ENCODE results near the gene NBAS.

NBAS gene

DNA sequence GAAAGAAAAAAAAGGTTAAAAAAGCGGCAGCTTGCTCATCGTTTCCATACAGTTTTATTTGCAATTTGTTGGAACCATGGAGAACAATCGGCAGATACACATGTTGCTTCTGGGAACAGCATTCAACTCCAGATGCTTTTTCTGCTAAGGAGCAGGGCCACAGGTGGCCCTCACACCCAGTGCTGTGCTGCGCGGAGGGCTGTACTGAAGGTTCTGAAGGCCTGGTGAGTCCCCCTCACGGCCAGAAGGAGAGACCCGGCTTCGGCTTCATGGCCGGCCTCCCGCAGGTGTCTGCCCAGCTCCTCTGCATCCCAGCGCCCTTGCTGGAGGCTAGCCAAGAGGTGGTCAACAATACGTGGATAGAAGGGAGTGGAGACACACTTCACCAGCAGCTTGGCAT lies 394.3 kb downstream of the NBAS start:
- no peaks in the 10 kb centered on the region for H3K9me3 Mint-ChIP-seq
- H3K4me3 Mint-ChIP-seq, result no peak overlapping the region
- ATAC-seq, result no peak
- peaks cover 9% of the 10 kb centered on the region for H3K27me3 Mint-ChIP-seq
- no peak overlapping the region for H3K27ac Mint-ChIP-seq
- no peak for DNase-seq
- peaks cover 4% of the 10 kb centered on the region for H3K4me1 Mint-ChIP-seq

GRCh38 chr2:15163326-15163725 lies 397.8 kb downstream of the NBAS start:
- Mint-ChIP-seq H3K27ac (no peak overlapping the region), H3K27me3 (peaks cover 24% of the 10 kb centered on the region), H3K4me1 (peaks cover 11% of the 10 kb centered on the region), H3K9me3 (no peaks in the 10 kb centered on the region), H3K4me3 (no peak overlapping the region)
- no peak for DNase-seq
- ATAC-seq, result no peak

DNA sequence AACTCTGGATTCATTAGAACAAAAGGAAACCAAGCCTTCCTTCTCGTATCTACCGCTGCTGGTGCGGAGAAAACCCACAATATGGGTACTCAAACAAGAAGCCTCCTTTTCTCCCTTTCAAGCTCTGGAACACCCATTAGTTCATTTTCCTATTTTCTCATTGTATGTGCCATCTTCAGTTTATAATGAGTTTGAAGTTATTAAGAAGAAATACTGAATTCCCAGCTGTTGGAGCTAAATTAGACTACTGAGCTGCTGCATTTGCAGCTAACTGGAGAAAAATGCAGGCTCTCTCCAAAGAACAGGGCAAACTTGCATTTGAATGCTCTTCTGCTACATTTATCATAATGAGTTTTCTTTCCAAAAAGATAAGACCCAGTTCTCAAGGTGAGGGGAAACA lies 398.5 kb downstream of the NBAS start:
- Mint-ChIP-seq H3K27me3 (peaks cover 24% of the 10 kb centered on the region), H3K27ac (no peak overlapping the region), H3K4me3 (no peak overlapping the region), H3K9me3 (no peaks in the 10 kb centered on the region), H3K4me1 (peaks cover 11% of the 10 kb centered on the region)
- ATAC-seq (no peak), DNase-seq (no peak)

- H3K9me3 Mint-ChIP-seq, result no peaks in the 10 kb centered on the region
- H3K4me3 Mint-ChIP-seq, result no peak overlapping the region
- no peak for ATAC-seq
- DNase-seq, result no peak
- peaks cover 24% of the 10 kb centered on the region for H3K27me3 Mint-ChIP-seq
- peaks cover 22% of the 10 kb centered on the region for H3K4me1 Mint-ChIP-seq
- no peak overlapping the region for H3K27ac Mint-ChIP-seq
These were observed 400.7 kb downstream of the NBAS start for GRCh38 chr2:15160201-15160991.

DNA sequence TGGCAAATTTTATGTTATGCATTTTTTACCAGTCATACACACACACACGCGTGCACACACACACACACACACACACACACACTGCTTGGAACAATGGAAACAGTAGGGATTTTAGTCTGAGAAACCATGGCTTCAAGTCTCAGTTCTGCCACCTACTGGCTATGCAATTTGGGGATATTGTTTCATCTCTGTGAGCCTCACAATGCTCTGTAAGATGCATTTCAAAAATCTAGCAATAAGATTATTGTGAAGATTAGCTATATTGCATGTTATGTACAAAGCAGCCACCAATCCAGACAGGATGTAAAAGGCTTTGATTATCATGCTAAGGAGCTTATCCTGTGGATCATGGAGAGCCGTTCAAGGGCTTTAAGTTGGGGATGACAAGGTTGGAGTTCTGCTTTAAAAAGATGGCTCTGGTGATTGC lies 401.4 kb downstream of the NBAS start:
- Mint-ChIP-seq H3K4me1 (peaks cover 24% of the 10 kb centered on the region), H3K27ac (no peak overlapping the region), H3K27me3 (peaks cover 24% of the 10 kb centered on the region), H3K9me3 (no peaks in the 10 kb centered on the region), H3K4me3 (no peak overlapping the region)
- no peak for DNase-seq
- no peak for ATAC-seq

DNA sequence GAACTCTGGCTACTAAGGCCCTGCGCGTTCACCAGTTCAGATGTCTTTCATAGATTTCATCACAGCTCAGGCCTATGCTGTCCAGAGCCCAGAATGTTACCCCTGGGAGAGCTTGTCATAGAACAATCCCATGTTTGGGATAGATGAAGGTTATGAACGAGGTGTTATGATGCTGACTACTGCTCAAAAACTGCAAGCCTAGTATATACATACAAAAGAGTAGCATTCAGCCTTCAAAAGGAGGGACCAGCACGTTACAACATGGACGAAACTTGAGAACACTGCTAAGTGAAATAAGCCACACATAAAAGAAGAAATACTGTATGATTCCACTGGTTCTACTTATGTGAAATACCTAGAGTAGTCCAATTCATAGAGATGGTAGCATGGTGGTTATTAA lies 401.9 kb downstream of the NBAS start:
- Mint-ChIP-seq H3K9me3 (no peaks in the 10 kb centered on the region), H3K4me1 (peaks cover 29% of the 10 kb centered on the region), H3K4me3 (no peak overlapping the region), H3K27me3 (peaks cover 24% of the 10 kb centered on the region), H3K27ac (no peak overlapping the region)
- DNase-seq, result no peak
- no peak for ATAC-seq

- Mint-ChIP-seq H3K4me1 (peaks cover 30% of the 10 kb centered on the region), H3K4me3 (no peak overlapping the region), H3K27me3 (peaks cover 24% of the 10 kb centered on the region), H3K27ac (no peak overlapping the region), H3K9me3 (no peaks in the 10 kb centered on the region)
- DNase-seq, result no peak
- ATAC-seq, result no peak
These were observed 402.6 kb downstream of the NBAS start for GRCh38 chr2:15158532-15158931.

DNA sequence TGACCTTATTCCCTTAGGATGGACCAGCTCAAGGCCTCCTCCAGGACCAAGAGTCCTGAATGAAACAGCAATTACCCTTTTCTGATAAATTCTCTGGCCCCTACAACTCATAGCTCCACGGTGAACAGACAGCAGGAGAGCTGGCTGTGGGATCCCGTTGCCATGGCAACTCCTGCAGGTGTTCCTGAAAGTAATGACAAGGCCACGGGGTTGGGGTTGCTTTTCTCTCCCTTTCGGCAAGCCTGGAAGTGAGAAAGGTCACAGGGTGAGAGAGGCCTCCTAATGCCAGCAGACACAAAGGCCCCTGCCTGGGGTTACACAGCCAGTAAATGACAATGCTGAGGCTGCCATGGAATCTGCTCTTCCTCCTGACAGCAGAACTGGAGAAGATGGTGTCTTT lies 403.0 kb downstream of the NBAS start:
- Mint-ChIP-seq H3K27ac (no peak overlapping the region), H3K4me3 (no peak overlapping the region), H3K4me1 (peaks cover 30% of the 10 kb centered on the region), H3K27me3 (peaks cover 25% of the 10 kb centered on the region), H3K9me3 (no peaks in the 10 kb centered on the region)
- DNase-seq (no peak), ATAC-seq (no peak)

GRCh38 chr2:15155959-15156574 lies 405.1 kb downstream of the NBAS start:
- H3K27ac Mint-ChIP-seq, result no peak overlapping the region
- peaks cover 26% of the 10 kb centered on the region for H3K4me1 Mint-ChIP-seq

DNA sequence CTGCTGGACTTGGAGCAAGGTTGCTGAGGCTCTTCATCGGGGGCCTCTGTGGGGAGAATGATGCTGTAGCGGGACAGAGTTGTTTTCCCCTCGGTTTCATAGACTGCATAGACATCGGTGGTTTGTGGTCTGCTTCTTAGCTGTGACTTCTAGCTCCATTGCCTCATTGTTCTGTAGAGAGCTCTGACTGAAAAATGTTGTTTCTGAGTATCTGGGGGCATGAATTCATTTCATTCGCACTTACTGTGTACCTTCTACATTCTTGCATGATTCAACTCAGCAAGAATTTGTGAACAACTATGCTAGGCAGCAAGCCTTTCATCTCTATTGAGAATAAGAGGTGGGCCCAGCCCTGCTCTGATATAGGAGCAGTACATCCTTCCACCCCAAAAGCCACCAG lies 406.8 kb downstream of the NBAS start:
- ATAC-seq (peak; percentile 96), DNase-seq (peak in 1 of 2 donors; percentile 22)
- H3K9me3 Mint-ChIP-seq, result no peaks in the 10 kb centered on the region
- H3K27ac Mint-ChIP-seq, result no peak overlapping the region
- H3K4me1 Mint-ChIP-seq, result peaks cover 19% of the 10 kb centered on the region
- H3K4me3 Mint-ChIP-seq, result no peak overlapping the region
- H3K27me3 Mint-ChIP-seq, result peaks cover 7% of the 10 kb centered on the region

More at GRCh38 chr2:15155959-15156574, 405.1 kb downstream of the NBAS start:
- DNase-seq (no peak), ATAC-seq (no peak)
- Mint-ChIP-seq H3K27me3 (peaks cover 15% of the 10 kb centered on the region), H3K9me3 (no peaks in the 10 kb centered on the region), H3K4me3 (no peak overlapping the region)

GRCh38 chr2:15152382-15152781 lies 408.8 kb downstream of the NBAS start:
- Mint-ChIP-seq H3K9me3 (no peaks in the 10 kb centered on the region), H3K27me3 (peaks cover 7% of the 10 kb centered on the region), H3K4me1 (peaks cover 19% of the 10 kb centered on the region)

DNA sequence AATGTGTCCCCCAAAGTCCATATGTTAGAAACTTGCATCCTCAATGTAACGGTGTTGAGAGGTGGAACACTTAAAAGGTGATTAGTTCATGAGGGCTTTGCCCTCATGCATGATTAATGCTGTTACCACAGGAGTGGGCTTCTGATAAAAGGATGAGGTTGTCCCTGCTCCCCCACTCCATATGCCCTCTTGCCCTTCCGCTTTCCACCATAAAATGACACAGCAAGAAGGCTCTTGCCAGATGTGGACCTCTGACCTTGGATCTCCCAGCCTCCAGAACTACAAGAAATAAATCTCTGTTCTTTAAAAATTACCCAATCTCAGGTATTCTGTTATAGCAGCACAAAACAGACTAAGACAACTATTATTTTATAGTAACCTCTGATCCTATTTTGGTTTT lies 412.1 kb downstream of the NBAS start:
- Mint-ChIP-seq H3K27me3 (peaks cover 7% of the 10 kb centered on the region), H3K27ac (no peak overlapping the region), H3K4me1 (no peaks in the 10 kb centered on the region), H3K4me3 (no peak overlapping the region), H3K9me3 (no peaks in the 10 kb centered on the region)
- ATAC-seq, result no peak
- DNase-seq, result no peak

More at GRCh38 chr2:15152382-15152781, 408.8 kb downstream of the NBAS start:
- DNase-seq (no peak), ATAC-seq (no peak)
- Mint-ChIP-seq H3K4me3 (no peak overlapping the region), H3K27ac (no peak overlapping the region)

- no peaks in the 10 kb centered on the region for H3K9me3 Mint-ChIP-seq
- DNase-seq (no peak), ATAC-seq (no peak)
- no peak overlapping the region for H3K4me3 Mint-ChIP-seq
- H3K4me1 Mint-ChIP-seq, result peaks cover 8% of the 10 kb centered on the region
- H3K27ac Mint-ChIP-seq, result no peak overlapping the region
- peaks cover 2% of the 10 kb centered on the region for H3K27me3 Mint-ChIP-seq
These were observed 413.5 kb downstream of the NBAS start for GRCh38 chr2:15147591-15147990.

DNA sequence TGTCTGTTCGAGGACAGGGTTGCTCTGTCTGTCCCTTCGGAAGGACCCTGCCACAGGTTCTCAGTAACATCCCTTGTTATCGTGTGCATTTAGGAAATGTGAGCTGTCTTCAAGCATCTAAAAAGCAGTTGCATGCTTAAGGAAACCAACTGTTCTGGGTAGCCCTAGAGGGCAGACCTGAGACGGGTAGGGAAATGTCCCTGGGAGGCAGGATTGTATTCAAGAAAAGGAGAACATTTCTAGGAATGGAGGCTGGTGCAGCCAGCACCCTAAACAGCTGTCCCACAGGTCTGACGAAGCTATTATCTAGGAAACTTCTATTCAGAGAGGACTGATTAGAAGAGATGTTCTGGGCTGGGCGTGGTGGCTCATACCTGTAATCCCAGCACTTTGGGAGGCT lies 414.2 kb downstream of the NBAS start:
- H3K4me1 Mint-ChIP-seq, result peaks cover 14% of the 10 kb centered on the region
- H3K27me3 Mint-ChIP-seq, result no peaks in the 10 kb centered on the region
- no peak overlapping the region for H3K27ac Mint-ChIP-seq
- ATAC-seq (no peak), DNase-seq (no peak)
- no peak overlapping the region for H3K4me3 Mint-ChIP-seq
- H3K9me3 Mint-ChIP-seq, result no peaks in the 10 kb centered on the region

GRCh38 chr2:15145919-15146318 lies 415.2 kb downstream of the NBAS start:
- no peak overlapping the region for H3K4me3 Mint-ChIP-seq
- H3K27me3 Mint-ChIP-seq, result no peaks in the 10 kb centered on the region
- ATAC-seq (no peak), DNase-seq (no peak)
- no peak overlapping the region for H3K27ac Mint-ChIP-seq
- peaks cover 3 to 5% of the 10 kb centered on the region in 2 donors for H3K9me3 Mint-ChIP-seq
- H3K4me1 Mint-ChIP-seq, result peaks cover 24% of the 10 kb centered on the region

DNA sequence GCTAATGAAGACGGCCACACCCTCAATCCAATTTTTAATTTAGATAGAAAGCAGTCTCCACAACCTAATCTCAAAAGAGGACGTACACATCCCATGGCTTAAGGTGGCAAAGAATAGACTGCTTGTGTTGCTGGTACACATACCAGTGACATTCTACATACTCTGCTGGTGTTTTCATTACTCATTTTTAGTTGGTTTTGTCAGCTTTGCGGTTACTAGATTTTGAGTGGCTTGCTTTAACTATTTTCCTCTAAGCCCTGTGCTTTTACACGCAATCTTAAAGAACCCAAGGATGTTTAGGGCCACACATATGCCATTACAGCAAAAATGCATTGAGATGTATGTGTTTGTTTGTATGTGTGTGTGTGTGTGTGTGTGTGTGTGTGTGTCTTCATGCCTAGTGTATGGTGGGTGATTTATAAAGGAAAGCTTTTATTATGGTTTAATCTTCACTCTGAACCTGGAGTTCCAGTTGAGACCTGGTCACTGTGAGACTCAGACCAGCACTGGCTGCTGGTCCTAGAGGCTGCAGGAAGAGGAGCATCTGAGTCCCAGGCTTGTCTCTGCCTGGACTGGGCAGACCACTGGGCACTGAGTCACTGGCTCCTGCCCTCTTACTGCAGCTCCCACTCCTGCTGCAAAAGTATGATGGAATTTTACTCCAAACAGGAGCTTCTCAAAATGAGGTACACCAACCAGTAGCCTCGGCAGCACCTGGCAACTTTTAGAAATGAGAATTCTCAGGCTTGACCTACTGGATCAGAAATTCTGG lies 415.9 kb downstream of the NBAS start:
- Mint-ChIP-seq H3K4me3 (no peak overlapping the region), H3K27ac (no peak overlapping the region), H3K4me1 (peaks cover 26% of the 10 kb centered on the region), H3K9me3 (peaks cover 3 to 7% of the 10 kb centered on the region in 2 donors), H3K27me3 (no peaks in the 10 kb centered on the region)
- DNase-seq (no peak), ATAC-seq (no peak)
